Measurements from ENCODE around the gene BTG1.

The BTG1 gene

GRCh38 chr12:92145731-92146496 lies at the start of gene BTG1:
Gene BTG1 (minus strand): TSS chr12:92145846. CDS start chr12:92145535, 311 bp downstream.
- DNase-seq, result peak; percentile 99

GRCh38 chr12:92194561-92194960 lies 48.9 kb upstream of the BTG1 start:
- no peak for DNase-seq

- DNase-seq, result no peak
These were observed 48.2 kb upstream of the BTG1 start for GRCh38 chr12:92193846-92194245.

GRCh38 chr12:92193063-92193462 lies 47.4 kb upstream of the BTG1 start:
- DNase-seq, result no peak

GRCh38 chr12:92192360-92192759 lies 46.7 kb upstream of the BTG1 start:
- DNase-seq, result no peak

GRCh38 chr12:92191061-92191460 lies 45.4 kb upstream of the BTG1 start:
- no peak for DNase-seq

GRCh38 chr12:92188517-92189188 lies 43.0 kb upstream of the BTG1 start:
- no peak for DNase-seq

- DNase-seq, result no peak
These were observed 40.4 kb upstream of the BTG1 start for GRCh38 chr12:92186038-92186470.

- peak; percentile 62 for DNase-seq
These were observed 39.4 kb upstream of the BTG1 start for GRCh38 chr12:92185052-92185451.

GRCh38 chr12:92183575-92183974 lies 37.9 kb upstream of the BTG1 start:
- no peak for DNase-seq

GRCh38 chr12:92178340-92178739 lies 32.7 kb upstream of the BTG1 start:
- DNase-seq, result no peak

GRCh38 chr12:92176646-92177045 lies 31.0 kb upstream of the BTG1 start:
- no peak for DNase-seq

- no peak for DNase-seq
These were observed 30.3 kb upstream of the BTG1 start for GRCh38 chr12:92175961-92176360.

GRCh38 chr12:92170050-92170449 lies 24.4 kb upstream of the BTG1 start:
- DNase-seq, result no peak

GRCh38 chr12:92167075-92167474 lies 21.4 kb upstream of the BTG1 start:
- no peak for DNase-seq

- DNase-seq, result no peak
These were observed 19.1 kb upstream of the BTG1 start for GRCh38 chr12:92164712-92165111.

GRCh38 chr12:92162079-92162478 lies 16.4 kb upstream of the BTG1 start:
- no peak for DNase-seq

GRCh38 chr12:92158796-92159439 lies 13.3 kb upstream of the BTG1 start:
- peak; percentile 5 for DNase-seq

GRCh38 chr12:92156704-92157395 lies 11.2 kb upstream of the BTG1 start:
- no peak for DNase-seq

- DNase-seq, result no peak
These were observed 10.5 kb upstream of the BTG1 start for GRCh38 chr12:92156139-92156538.

- DNase-seq, result no peak
These were observed 10.1 kb upstream of the BTG1 start for GRCh38 chr12:92155733-92156132.

- DNase-seq, result no peak
These were observed 6.3 kb upstream of the BTG1 start for GRCh38 chr12:92151916-92152315.

- DNase-seq, result no peak
These were observed 3.9 kb upstream of the BTG1 start for GRCh38 chr12:92149563-92149962.
